Heart right ventricle (tissue), 16 donors: ENCODE measurements around the gene GAK. TPM values are rescaled to one million over a fixed set of nuclear protein-coding genes. Genes with fewer than 3 reads are reported as not detected.

Source experiments
- ATAC-seq, 8 donors: fragments of 200-7000 bp; cut with Tn5 transposase; one replicate each; pipeline ENCODE4 v1.9.1; 2020; ENCODE audit warnings: mild to moderate bottlenecking in 8 of 8, moderate library complexity in 8 of 8, moderate number of reproducible peaks in 1 of 8
- DNase-seq, 2 donors: peaks; one replicate each; pipeline ENCODE4 v3.0.0-alpha.2; 2020
- H3K27ac ChIP-seq, 10 donors: fragments of 200-600 bp; sonication (generic) in 2 of 10; one replicate each; pipeline versions ENCODE4 v1.5.0 to v1.8.0; 2020 to 2022; ENCODE audit warnings: mild to moderate bottlenecking in 3 of 10
- H3K27me3 ChIP-seq, 7 donors: fragments of 200-600 bp; one replicate each; pipeline ENCODE4 v1.8.0; 2021 to 2022; ENCODE audit warnings: mild to moderate bottlenecking in 2 of 7
- H3K36me3 ChIP-seq, 9 donors: fragments of 200-600 bp; sonication (generic) in 1 of 9; one replicate each; pipeline versions ENCODE4 v1.5.0 to v1.8.0; 2020 to 2022; ENCODE audit warnings: mild to moderate bottlenecking in 2 of 9
- H3K4me1 ChIP-seq, 9 donors: fragments of 200-600 bp; sonication (generic) in 1 of 9; one replicate each; pipeline versions ENCODE4 v1.5.0 to v1.8.0; 2020 to 2022; ENCODE audit warnings: mild to moderate bottlenecking in 4 of 9
- H3K4me3 ChIP-seq, 10 donors: fragments of 200-600 bp; sonication (generic) in 2 of 10; one replicate each; pipeline versions ENCODE4 v1.5.0 to v1.8.0; 2020 to 2022; ENCODE audit warnings: mild to moderate bottlenecking in 7 of 10, moderate library complexity in 2 of 10
- H3K9me3 ChIP-seq, 11 donors: fragments of 200-600 bp in 10 of 11; sonication (generic) in 2 of 11; one replicate each; pipeline versions ENCODE4 v1.5.0 to v1.8.0; 2013 to 2022; ENCODE audit warnings: mild to moderate bottlenecking in 2 of 11, control low read depth in 1 of 11, moderate library complexity in 1 of 11
- CTCF ChIP-seq, 9 donors: fragments of 200-600 bp; sonication (generic) in 2 of 9; IDR thresholded peaks; one replicate each; pipeline versions ENCODE4 v1.5.0 to v1.8.0; 2021 to 2022; ENCODE audit warnings: antibody characterized with exemption in 9 of 9, mild to moderate bottlenecking in 5 of 9, moderate library complexity in 1 of 9
- WGBS, 2 donors: extraction: QIAGEN DNeasy Blood & Tissue Kit; methylation state at CpG; one replicate each; pipeline ENCODE4 v1.1.7; 2013; ENCODE audit warnings: inconsistent platforms in 1 of 2; 5-methylcytosine and 5-hydroxymethylcytosine counted together
- intact Hi-C, 10 donors: fragments of 100-400 bp; cut with DNase I; formaldehyde crosslinking; loops; one replicate each; pipeline versions ENCODE4 v1.11.1 to v1.14.2; 2022
- polyA plus RNA-seq, 2 donors: library from polyadenylated mRNA; stranded (reverse); fragments of 200-250 nt; gene quantifications; one replicate each; pipeline ENCODE4 v1.2.3, GENCODE V29; 2013
- total RNA-seq, 10 donors: library from RNA; stranded (reverse); fragmentation: NEBNext Ultra II Directional in 3 of 10; extraction: Animal tissue kit (Norgen Biotek cat#: 25700) in 3 of 10; gene quantifications; one replicate each; pipeline versions ENCODE4 v1.2.1 to v1.2.4, GENCODE V29; 2021 to 2023
- donor health status: Arrhythmogenic right ventricular cardiomyopathy.
- donor health status: ischemic (EF 13 %, LVEDD 7.1; RV severe dilation, severe dysfunction).
- donor health status: healthy with polysubstance abuse.
- donor health status: DM: no; HTN: yes; CAD: no.
- donor health status: DM: no; HTN: no; CAD: no.
- donor health status: ischemic (EF 25% LVEDD 6.9; RV normal size, moderate dysfunction).
- donor health status: ischemic (EF 25% LVEDD 5.7; RV mildly dilated, moderate dysfunction).
- donor health status: healthy.
- donor health status: DM: yes; HTN: yes; CAD: no.
- donor health status: Ischemic cardiomyopathy.
- donor health status: ischemic (EF 35%, LVEDD 5.7; RV mildly dilated, moderate dysfunction).
- donor health status: nonischemic (EF 11% LVEDD 7.7; RV severe dilation, severe dysfunction).
- donor health status: DM: yes; HTN: yes; CAD: no.
- donor health status: PGD.
- donor health status: ischemic (EF 29% LVEDD 5.4; RV normal size, mild dysfunction).
- donor health status: nonischemic (EF 23%, LVEDD 6.1; RV moderate dilation, normal function).

GAK gene
- total and polyA plus RNA-seq, 12 donors: 21.0 to 105 (median 29.2) TPM

- H3K4me1 ChIP-seq: no peaks in the 10 kb centered on the region
- ATAC-seq (no peak), DNase-seq (no peak)
- H3K36me3 ChIP-seq: no peaks in the 10 kb centered on the region
- H3K9me3 ChIP-seq: peaks cover 0 to 4% (median 0%) of the 10 kb centered on the region in 11 donors
- WGBS, 2 donors: 83 to 86% methylated on average over 42 of the region's 42 CpGs
- intact Hi-C loops: no loop called here
- H3K27ac ChIP-seq: no peak overlapping the region
- H3K27me3 ChIP-seq: peaks cover 0 to 84% (median 71%) of the 10 kb centered on the region in 7 donors
- no peak for TF ChIP-seq CTCF (IDR thresholded peaks at IDR 0.05)
- H3K4me3 ChIP-seq: no peak overlapping the region
Observed at GRCh38 chr4:818106-818921, 113.8 kb downstream of the GAK start.

- H3K4me3 ChIP-seq: no peak overlapping the region
- H3K27ac ChIP-seq: no peak overlapping the region
- H3K9me3 ChIP-seq: peaks cover 0 to 4% (median 0%) of the 10 kb centered on the region in 11 donors
- intact Hi-C loops: no loop called here
- 49 to 56% methylated on average over 11 of the region's 11 CpGs for WGBS, 2 donors
- no peaks in the 10 kb centered on the region for H3K36me3 ChIP-seq
- H3K4me1 ChIP-seq: no peaks in the 10 kb centered on the region
- peaks cover 0 to 85% (median 61%) of the 10 kb centered on the region in 7 donors for H3K27me3 ChIP-seq
- TF ChIP-seq CTCF (IDR thresholded peaks at IDR 0.05): no peak
- ATAC-seq (no peak), DNase-seq (no peak)
Observed at GRCh38 chr4:815464-816146, 116.5 kb downstream of the GAK start.

GRCh38 chr4:814312-814850 is 117.7 kb downstream of the GAK start:
- no peak overlapping the region for H3K27ac ChIP-seq
- no peak for TF ChIP-seq CTCF (IDR thresholded peaks at IDR 0.05)
- no peak overlapping the region for H3K4me3 ChIP-seq
- H3K9me3 ChIP-seq: no peaks in the 10 kb centered on the region
- no peak for DNase-seq
- no peaks in the 10 kb centered on the region for H3K36me3 ChIP-seq
- H3K27me3 ChIP-seq: peaks cover 0 to 75% (median 59%) of the 10 kb centered on the region in 7 donors
- 76 to 83% methylated on average over 14 of the region's 14 CpGs for WGBS, 2 donors
- no peak for ATAC-seq
- no peaks in the 10 kb centered on the region for H3K4me1 ChIP-seq
- intact Hi-C loops: no loop called here

- peaks cover 0 to 72% (median 55%) of the 10 kb centered on the region in 7 donors for H3K27me3 ChIP-seq
- peak in 3 of 9 donors; percentile 7 to 17 (median 12) for TF ChIP-seq CTCF (IDR thresholded peaks at IDR 0.05)
- H3K27ac ChIP-seq: no peak overlapping the region
- H3K9me3 ChIP-seq: no peaks in the 10 kb centered on the region
- peaks cover 0 to 2% (median 0%) of the 10 kb centered on the region in 9 donors for H3K4me1 ChIP-seq
- no peaks in the 10 kb centered on the region for H3K36me3 ChIP-seq
- WGBS, 2 donors: 51 to 60% methylated on average over 10 of the region's 10 CpGs
- ATAC-seq (peak in 1 of 8 donors; percentile 31), DNase-seq (no peak)
- H3K4me3 ChIP-seq: no peak overlapping the region
- intact Hi-C loops: no loop called here
Observed at GRCh38 chr4:813900-814299, 118.2 kb downstream of the GAK start.
